Measurements from ENCODE around the gene SASS6. TPM values are rescaled to one million over a fixed set of nuclear protein-coding genes. Genes with fewer than 3 reads are reported as not detected.

The SASS6 gene
- total RNA-seq, 1 donor from 2014 or later, result 3.6 TPM

DNA sequence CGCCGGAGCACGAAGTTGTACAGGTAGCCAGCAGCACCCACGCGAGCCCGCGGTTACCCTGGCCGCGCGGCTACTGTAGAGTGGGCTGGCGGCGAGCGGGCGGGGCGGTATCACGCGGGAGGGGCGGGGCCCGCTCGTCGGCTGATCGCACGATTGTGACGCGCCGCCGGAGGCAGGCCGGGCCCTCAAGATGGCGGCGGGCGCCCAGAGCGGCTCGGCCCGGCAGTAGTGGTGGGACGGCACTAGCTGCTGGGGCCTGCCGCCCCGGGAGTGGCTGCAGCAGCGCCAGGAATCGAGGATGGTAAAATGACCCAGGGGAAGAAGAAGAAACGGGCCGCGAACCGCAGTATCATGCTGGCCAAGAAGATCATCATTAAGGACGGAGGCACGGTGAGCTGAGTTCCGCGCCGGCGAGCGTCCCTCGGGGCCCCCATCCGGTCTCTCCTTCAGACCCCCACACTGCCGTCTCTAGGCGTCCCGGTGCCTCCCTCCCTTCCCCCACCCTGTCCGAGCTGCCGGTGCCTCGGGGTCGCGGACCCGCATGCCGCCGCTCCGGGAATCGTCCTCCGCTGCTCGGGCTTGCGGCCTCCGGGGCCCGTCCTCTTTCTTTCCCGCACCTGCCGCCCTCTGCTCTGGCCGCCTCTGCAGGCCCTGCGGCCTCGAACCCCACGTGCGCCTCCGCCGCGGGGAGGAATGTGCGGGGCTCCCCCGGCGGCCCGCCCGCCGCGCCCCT, 94.6 kb downstream of the SASS6 start:
- peak overlapping the region; percentile 99 for H3K4me2 ChIP-seq (ENCODE audit: low read length)
- H3K27ac Mint-ChIP-seq (ENCODE audit: unreplicated experiment), result peak overlapping the region; percentile 93

DNA sequence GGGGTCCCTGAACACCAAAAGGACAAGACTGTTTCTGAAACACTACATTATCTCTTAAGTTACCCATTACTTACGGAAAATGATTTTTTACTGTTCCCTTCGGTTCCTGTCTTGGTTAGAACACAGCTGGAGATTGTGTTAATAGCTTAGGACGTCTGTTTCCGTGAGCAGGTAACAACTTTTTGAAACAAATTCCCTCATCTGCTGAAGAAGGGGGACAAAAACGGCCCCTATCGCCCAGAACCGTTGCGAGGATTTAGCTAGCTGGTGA, 95.1 kb downstream of the SASS6 start:
- no peaks in the 10 kb centered on the region for H3K9me3 ChIP-seq (ENCODE audit: insufficient read depth, low read depth, low read length)
- H3K27me3 Mint-ChIP-seq (ENCODE audit: low read depth, unreplicated experiment), result no peaks in the 10 kb centered on the region
- H3K27ac ChIP-seq (ENCODE audit: low read depth, low read length), result peak overlapping the region; percentile 97
- TF ChIP-seq, protein P1, sequence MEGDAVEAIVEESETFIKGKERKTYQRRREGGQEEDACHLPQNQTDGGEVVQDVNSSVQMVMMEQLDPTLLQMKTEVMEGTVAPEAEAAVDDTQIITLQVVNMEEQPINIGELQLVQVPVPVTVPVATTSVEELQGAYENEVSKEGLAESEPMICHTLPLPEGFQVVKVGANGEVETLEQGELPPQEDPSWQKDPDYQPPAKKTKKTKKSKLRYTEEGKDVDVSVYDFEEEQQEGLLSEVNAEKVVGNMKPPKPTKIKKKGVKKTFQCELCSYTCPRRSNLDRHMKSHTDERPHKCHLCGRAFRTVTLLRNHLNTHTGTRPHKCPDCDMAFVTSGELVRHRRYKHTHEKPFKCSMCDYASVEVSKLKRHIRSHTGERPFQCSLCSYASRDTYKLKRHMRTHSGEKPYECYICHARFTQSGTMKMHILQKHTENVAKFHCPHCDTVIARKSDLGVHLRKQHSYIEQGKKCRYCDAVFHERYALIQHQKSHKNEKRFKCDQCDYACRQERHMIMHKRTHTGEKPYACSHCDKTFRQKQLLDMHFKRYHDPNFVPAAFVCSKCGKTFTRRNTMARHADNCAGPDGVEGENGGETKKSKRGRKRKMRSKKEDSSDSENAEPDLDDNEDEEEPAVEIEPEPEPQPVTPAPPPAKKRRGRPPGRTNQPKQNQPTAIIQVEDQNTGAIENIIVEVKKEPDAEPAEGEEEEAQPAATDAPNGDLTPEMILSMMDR (IDR thresholded peaks at IDR 0.05; ENCODE audit: insufficient read depth, low read depth, low read length), result no peak
- TF ChIP-seq EZH2 (IDR thresholded peaks at IDR 0.05; ENCODE audit: insufficient read depth, low read length), result no peak
- peak overlapping the region; percentile 97 for H3K4me3 ChIP-seq (ENCODE audit: insufficient read depth, low read depth, low read length)
- H3K9me3 Mint-ChIP-seq (ENCODE audit: unreplicated experiment), result no peaks in the 10 kb centered on the region
- no peaks in the 10 kb centered on the region for H3K27me3 ChIP-seq (ENCODE audit: insufficient read depth, low read length)
- no peaks in the 10 kb centered on the region for H3K36me3 ChIP-seq (ENCODE audit: insufficient read depth, low read length)
- H3K4me3 Mint-ChIP-seq (ENCODE audit: unreplicated experiment), result peak overlapping the region; percentile 94
- no peak for DNase-seq (ENCODE audit: low read depth)
- peaks cover 28% of the 10 kb centered on the region for H4K20me1 ChIP-seq (ENCODE audit: insufficient read depth, low read length)
- H3K79me2 ChIP-seq (ENCODE audit: insufficient read depth, low read length), result peaks cover 60% of the 10 kb centered on the region
- H3K4me2 ChIP-seq (ENCODE audit: low read length), result peak overlapping the region; percentile 99
- H3K4me1 Mint-ChIP-seq (ENCODE audit: low read depth, unreplicated experiment), result peaks cover 9% of the 10 kb centered on the region
- H3K4me1 ChIP-seq (ENCODE audit: insufficient read depth, low read length), result no peaks in the 10 kb centered on the region
- peak overlapping the region; percentile 89 for H3K27ac Mint-ChIP-seq (ENCODE audit: unreplicated experiment)
- H3K9ac ChIP-seq (ENCODE audit: low read length), result peak overlapping the region; percentile 98
- no peak for FAIRE-seq
- H2AFZ ChIP-seq (ENCODE audit: low read depth, low read length), result peak overlapping the region; percentile 84
- no peaks in the 10 kb centered on the region for H3K36me3 Mint-ChIP-seq (ENCODE audit: low read depth, unreplicated experiment)

More for the DNA sequence above, 94.6 kb downstream of the SASS6 start:
- Histone ChIP-seq H3K27ac (ENCODE audit: low read depth, low read length) (peak overlapping the region; percentile 97), H3K9ac (ENCODE audit: low read length) (peak overlapping the region; percentile 98), H3K4me3 (ENCODE audit: insufficient read depth, low read depth, low read length) (peak overlapping the region; percentile 97), H3K9me3 (ENCODE audit: insufficient read depth, low read depth, low read length) (no peaks in the 10 kb centered on the region), H3K36me3 (ENCODE audit: insufficient read depth, low read length) (no peaks in the 10 kb centered on the region), H3K4me1 (ENCODE audit: insufficient read depth, low read length) (no peaks in the 10 kb centered on the region), H2AFZ (ENCODE audit: low read depth, low read length) (peak overlapping the region; percentile 87), H4K20me1 (ENCODE audit: insufficient read depth, low read length) (peaks cover 33% of the 10 kb centered on the region), H3K79me2 (ENCODE audit: insufficient read depth, low read length) (peaks cover 65% of the 10 kb centered on the region), H3K27me3 (ENCODE audit: insufficient read depth, low read length) (no peaks in the 10 kb centered on the region)
- H3K4me3 Mint-ChIP-seq (ENCODE audit: unreplicated experiment), result peak overlapping the region; percentile 94
- no peak for TF ChIP-seq EZH2 (IDR thresholded peaks at IDR 0.05; ENCODE audit: insufficient read depth, low read length)
- TF ChIP-seq, protein P1 (IDR thresholded peaks at IDR 0.05; ENCODE audit: insufficient read depth, low read depth, low read length), result no peak
- peak; percentile 70 for DNase-seq (ENCODE audit: low read depth)
- no peaks in the 10 kb centered on the region for H3K36me3 Mint-ChIP-seq (ENCODE audit: low read depth, unreplicated experiment)
- H3K9me3 Mint-ChIP-seq (ENCODE audit: unreplicated experiment), result no peaks in the 10 kb centered on the region
- H3K4me1 Mint-ChIP-seq (ENCODE audit: low read depth, unreplicated experiment), result peaks cover 9% of the 10 kb centered on the region
- no peaks in the 10 kb centered on the region for H3K27me3 Mint-ChIP-seq (ENCODE audit: low read depth, unreplicated experiment)
- FAIRE-seq, result no peak

Measured in astrocyte (in vitro differentiated cells and primary cell).